ENCODE measurements around the gene DGKQ. TPM values are rescaled to one million over a fixed set of nuclear protein-coding genes. Genes with fewer than 3 reads are reported as not detected.

The DGKQ gene
- total and polyA plus RNA-seq, 10 donors = 6.3 to 26.3 (median 16.1) TPM

GRCh38 chr4:1017706-1018105 lies 44.3 kb upstream of the DGKQ start:
- intact Hi-C loops (cut with DNase I; ENCODE audit: low total_unique reads) = no loop called here
- Histone ChIP-seq H3K27ac (no peak overlapping the region), H3K36me3 (no peaks in the 10 kb centered on the region), H3K9me3 (no peaks in the 10 kb centered on the region), H3K4me1 (peaks cover 0 to 56% (median 39%) of the 10 kb centered on the region in 6 donors), H3K4me3 (no peak overlapping the region), H3K27me3 (replicated peaks in 1 of 7) (peaks cover 0 to 6% (median 0%) of the 10 kb centered on the region in 7 donors)
- 84 to 94% (median 89%) methylated on average over 13 to 15 of the region's 15 CpGs for WGBS, 5 donors
- DNase-seq = no peak
- TF ChIP-seq CTCF (IDR thresholded peaks at IDR 0.05 in 8 of 11, conservative IDR thresholded peaks at IDR 0.05 in 3 of 11) (no peak), POLR2AphosphoS5 (IDR thresholded peaks at IDR 0.05) (no peak), POLR2A (IDR thresholded peaks at IDR 0.05) (no peak)

- Histone ChIP-seq H3K4me1 (peaks cover 0 to 59% (median 40%) of the 10 kb centered on the region in 6 donors), H3K36me3 (no peaks in the 10 kb centered on the region), H3K27me3 (replicated peaks in 1 of 7) (peaks cover 0 to 11% (median 0%) of the 10 kb centered on the region in 7 donors), H3K27ac (no peak overlapping the region), H3K4me3 (no peak overlapping the region), H3K9me3 (no peaks in the 10 kb centered on the region)
- DNase-seq = no peak
- 82 to 94% (median 89%) methylated on average over 12 to 16 of the region's 16 CpGs for WGBS, 5 donors
- intact Hi-C loops (cut with DNase I; ENCODE audit: low total_unique reads) = no loop called here
- TF ChIP-seq CTCF (IDR thresholded peaks at IDR 0.05 in 8 of 11, conservative IDR thresholded peaks at IDR 0.05 in 3 of 11) (no peak), POLR2AphosphoS5 (IDR thresholded peaks at IDR 0.05) (no peak), POLR2A (IDR thresholded peaks at IDR 0.05) (no peak)
Measured at GRCh38 chr4:1017211-1017610, 43.8 kb upstream of the DGKQ start.

GRCh38 chr4:1015746-1016145 lies 42.4 kb upstream of the DGKQ start:
- 78 to 100% (median 90%) methylated on average over 1 to 10 of the region's 10 CpGs for WGBS, 5 donors
- no peak for TF ChIP-seq POLR2AphosphoS5 (IDR thresholded peaks at IDR 0.05)
- no peak for TF ChIP-seq POLR2A (IDR thresholded peaks at IDR 0.05)
- no peak for DNase-seq

GRCh38 chr4:1015179-1015578 lies 41.8 kb upstream of the DGKQ start:
- Histone ChIP-seq H3K36me3 (no peaks in the 10 kb centered on the region), H3K27ac (no peak overlapping the region), H3K4me3 (no peak overlapping the region), H3K27me3 (replicated peaks in 1 of 7) (peaks cover 0 to 24% (median 0%) of the 10 kb centered on the region in 7 donors), H3K4me1 (peaks cover 6 to 59% (median 40%) of the 10 kb centered on the region in 6 donors), H3K9me3 (no peaks in the 10 kb centered on the region)
- TF ChIP-seq POLR2A (IDR thresholded peaks at IDR 0.05) = no peak
- no peak for TF ChIP-seq CTCF (IDR thresholded peaks at IDR 0.05 in 8 of 11, conservative IDR thresholded peaks at IDR 0.05 in 3 of 11)
- no peak for TF ChIP-seq POLR2AphosphoS5 (IDR thresholded peaks at IDR 0.05)
- WGBS, 5 donors = 84 to 96% (median 93%) methylated on average over 2 to 8 of the region's 8 CpGs
- intact Hi-C loops (cut with DNase I; ENCODE audit: low total_unique reads) = no loop called here
- no peak for DNase-seq

More at GRCh38 chr4:1015746-1016145, 42.4 kb upstream of the DGKQ start:
- intact Hi-C loops (cut with DNase I; ENCODE audit: low total_unique reads) = no loop called here
- peaks cover under 1 to 54% (median 34%) of the 10 kb centered on the region in 6 donors for H3K4me1 ChIP-seq
- H3K4me3 ChIP-seq = no peak overlapping the region
- no peaks in the 10 kb centered on the region for H3K9me3 ChIP-seq
- no peak overlapping the region for H3K27ac ChIP-seq
- H3K36me3 ChIP-seq = no peaks in the 10 kb centered on the region
- H3K27me3 ChIP-seq (replicated peaks in 1 of 7) = peaks cover 0 to 18% (median 0%) of the 10 kb centered on the region in 7 donors

Data from spleen (tissue), 11 donors.